NCI-H345 (cell line): ENCODE measurements around the gene UBAC2.

Source experiments
- DNase-seq: peaks from one replicate; lab custom pipeline; 2025; lab: John Stamatoyannopoulos, UW

The UBAC2 gene

DNA sequence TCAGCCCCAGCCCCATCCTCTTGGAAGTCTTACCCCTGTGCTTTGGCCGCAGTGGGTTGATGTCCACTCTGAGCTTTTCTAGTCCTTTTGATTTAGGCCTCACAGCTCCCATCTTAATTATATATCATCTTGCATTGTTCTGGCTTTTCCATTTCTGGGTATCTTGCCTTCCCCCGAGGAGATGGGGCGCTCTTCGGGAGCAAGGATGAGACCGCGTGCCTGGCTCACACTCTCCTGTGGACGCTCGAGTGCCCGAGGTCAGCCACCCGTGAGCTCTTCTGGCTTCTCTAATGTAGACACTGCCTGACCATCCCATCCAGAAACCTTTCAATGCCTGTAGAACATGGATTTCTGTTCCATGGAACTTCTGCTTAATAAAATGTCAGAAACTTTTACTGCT is 160.0 kb downstream of the UBAC2 start:
- DNase-seq = no peak

- no peak for DNase-seq
These were observed 160.5 kb downstream of the UBAC2 start for GRCh38 chr13:99361197-99361596.

- no peak for DNase-seq
These were observed 161.7 kb downstream of the UBAC2 start for GRCh38 chr13:99362362-99362761.

- no peak for DNase-seq
These were observed 162.7 kb downstream of the UBAC2 start for GRCh38 chr13:99363391-99363790.

GRCh38 chr13:99363949-99364348 is 163.3 kb downstream of the UBAC2 start:
- no peak for DNase-seq

- DNase-seq = no peak
These were observed 165.7 kb downstream of the UBAC2 start for GRCh38 chr13:99366075-99366987.

DNA sequence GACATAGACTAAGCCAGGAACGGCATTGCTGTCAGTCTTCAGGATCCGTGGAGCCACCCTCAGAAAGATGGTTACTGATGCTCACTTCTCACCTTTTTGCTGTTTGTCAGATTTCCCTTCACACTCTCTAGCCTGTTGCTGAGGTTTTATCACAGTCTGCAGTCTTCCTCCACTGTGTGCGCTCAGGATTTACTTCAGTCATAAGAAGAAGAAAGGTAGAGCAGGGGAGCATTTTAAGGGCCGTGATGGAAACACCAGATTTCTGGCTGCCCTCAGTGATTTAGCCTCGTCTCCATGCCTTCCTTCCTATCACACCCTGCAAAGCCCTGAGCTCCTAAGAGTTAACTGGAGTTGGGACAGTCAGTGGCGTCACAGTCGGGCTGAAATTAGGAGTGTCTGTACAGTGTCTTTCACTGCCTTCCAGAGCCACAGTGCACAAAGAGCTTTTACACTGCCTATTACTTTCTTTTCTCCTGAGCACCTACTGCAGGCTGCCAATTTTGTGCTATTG is 166.5 kb downstream of the UBAC2 start:
- DNase-seq = no peak

DNA sequence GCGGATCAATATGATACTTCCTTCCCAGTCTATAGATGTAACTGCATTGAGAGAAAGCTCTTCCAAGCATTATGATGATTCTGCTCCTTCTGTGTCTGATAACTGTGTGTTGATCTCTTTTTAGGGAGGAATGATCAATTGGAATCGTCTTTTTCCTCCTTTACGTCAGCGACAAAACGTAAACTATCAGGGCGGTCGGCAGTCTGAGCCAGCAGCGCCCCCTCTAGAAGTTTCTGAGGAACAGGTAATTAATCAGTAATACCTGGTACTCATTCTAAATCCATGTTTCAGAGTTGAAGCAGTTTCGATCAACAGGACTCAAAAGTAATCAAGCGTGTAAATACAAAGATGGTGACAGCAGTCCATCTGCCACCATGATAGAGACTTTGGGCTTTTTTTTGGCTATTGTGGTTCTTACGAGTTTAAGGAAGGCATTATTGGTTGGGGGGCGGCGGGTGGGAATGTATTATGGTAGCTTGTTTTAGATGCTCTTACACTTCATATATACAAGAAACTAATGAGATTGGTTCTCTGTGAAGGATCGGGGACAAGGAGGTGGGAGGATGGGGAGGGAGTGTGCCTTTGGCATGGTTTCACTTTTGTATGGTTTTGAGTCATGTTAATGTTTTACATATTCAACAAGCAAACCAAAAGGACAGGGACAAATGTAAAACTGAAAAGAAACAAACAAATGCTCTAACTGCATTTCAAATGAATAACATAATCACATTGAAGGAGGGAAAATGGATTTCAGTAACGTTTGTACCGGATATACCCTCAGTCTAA is 167.2 kb downstream of the UBAC2 start:
- DNase-seq = no peak

GRCh38 chr13:99370481-99371275 is 170.0 kb downstream of the UBAC2 start:
- peak; percentile 30 for DNase-seq

- DNase-seq = no peak
These were observed 171.3 kb downstream of the UBAC2 start for GRCh38 chr13:99371956-99372355.

- no peak for DNase-seq
These were observed 172.8 kb downstream of the UBAC2 start for GRCh38 chr13:99373436-99373835.

GRCh38 chr13:99374169-99374991 is 173.7 kb downstream of the UBAC2 start:
- DNase-seq = no peak

DNA sequence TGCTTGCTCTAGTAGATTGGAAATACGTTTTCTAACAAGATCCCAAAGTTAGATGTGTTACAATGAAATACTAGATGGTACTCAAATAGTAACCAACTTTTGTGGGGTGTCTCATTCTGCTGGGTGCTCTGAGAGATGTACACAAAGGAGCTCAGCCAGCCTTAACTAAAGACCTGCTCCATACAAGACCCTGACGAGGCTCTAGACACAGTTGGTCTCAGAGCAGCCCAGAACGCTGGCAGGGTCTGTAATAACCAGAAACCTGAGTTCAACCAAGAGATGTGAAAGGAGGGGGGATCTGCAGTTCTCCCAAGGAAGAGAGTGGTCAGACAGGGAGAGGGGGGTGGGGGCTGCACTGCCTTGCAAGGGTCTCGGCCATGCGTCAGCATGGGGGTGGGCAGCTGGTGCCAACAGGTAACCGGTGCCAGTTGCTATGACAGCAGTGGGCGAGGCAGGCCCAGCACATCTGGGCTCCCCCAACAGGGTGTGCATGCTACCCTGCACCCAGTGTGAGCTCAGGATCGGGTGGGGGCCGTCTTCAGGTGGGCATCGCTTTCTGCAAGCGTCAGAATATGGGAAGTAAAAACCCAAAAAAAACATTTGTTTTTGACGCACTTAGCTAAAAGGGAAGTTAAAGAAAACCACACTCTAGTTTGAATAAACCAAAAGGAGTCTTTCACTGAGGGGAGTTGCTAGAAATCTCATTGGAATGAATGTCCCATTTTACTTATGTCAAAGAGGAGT is 174.5 kb downstream of the UBAC2 start:
- no peak for DNase-seq

DNA sequence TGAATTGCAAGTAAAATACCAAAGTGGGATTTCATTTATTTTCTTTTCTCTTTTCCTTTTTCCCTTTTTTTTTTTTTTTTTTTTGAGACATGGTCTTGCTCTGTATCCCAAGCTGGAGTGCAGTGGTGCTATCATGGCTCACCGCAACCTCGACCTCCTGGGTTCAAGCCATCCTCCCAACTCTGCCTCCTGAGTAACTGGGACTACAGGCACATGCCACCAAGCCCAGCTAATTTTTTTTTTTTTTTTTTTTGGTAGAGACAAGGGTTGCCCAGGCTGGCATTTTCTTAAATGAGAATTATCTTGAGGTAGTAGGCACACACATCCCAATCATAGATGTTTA is 175.1 kb downstream of the UBAC2 start:
- DNase-seq = no peak

GRCh38 chr13:99376132-99376531 is 175.5 kb downstream of the UBAC2 start:
- no peak for DNase-seq

DNA sequence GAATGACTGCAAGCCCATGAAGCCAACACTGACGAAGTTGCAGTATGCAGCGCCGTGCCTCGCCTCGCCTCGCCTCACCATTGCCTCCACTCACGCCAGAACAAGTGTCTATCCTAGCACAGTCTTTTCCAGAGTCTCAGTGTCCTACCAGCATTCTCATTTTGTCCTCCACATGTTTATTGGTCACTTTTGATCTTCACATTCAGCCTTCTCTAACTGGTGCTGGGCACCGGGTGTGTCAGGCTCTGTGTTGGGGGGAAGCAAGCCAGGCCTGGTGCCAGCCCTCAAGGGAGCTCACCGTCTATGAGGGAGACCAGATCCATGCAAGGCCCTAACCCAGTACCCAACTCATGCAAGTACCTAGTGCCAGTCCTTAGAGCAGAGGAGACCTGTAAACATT is 176.3 kb downstream of the UBAC2 start:
- no peak for DNase-seq

DNA sequence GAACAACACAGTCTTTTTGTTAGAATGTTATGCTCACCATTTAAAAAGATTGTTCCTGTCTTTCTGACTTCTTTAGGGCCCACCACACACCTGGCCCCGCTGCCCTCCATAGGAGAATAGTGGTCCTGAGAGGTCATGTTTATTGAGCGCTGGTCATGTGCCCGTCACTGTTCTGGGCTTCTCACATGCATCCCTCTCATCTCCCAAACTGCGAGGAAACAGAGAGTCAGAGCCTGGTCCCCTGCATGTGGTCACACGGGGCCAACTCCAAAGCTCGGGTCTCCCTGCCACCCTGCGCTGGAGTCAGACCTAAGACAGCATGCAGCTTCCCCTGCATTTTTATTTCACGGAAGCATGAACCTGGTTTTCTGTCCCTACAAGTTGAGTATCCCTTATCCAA is 177.0 kb downstream of the UBAC2 start:
- no peak for DNase-seq

- no peak for DNase-seq
These were observed 178.5 kb downstream of the UBAC2 start for GRCh38 chr13:99378985-99379733.

- DNase-seq = no peak
These were observed 179.5 kb downstream of the UBAC2 start for GRCh38 chr13:99379856-99380801.
